ENCODE measurements around the gene FRMD6. TPM values are rescaled to one million over a fixed set of nuclear protein-coding genes. Genes with fewer than 3 reads are reported as not detected.

Gene FRMD6
- total RNA-seq, 1 donor from 2014 or later: 33.4 TPM

- H3K27ac ChIP-seq (ENCODE audit: low read depth, low read length): no peak overlapping the region
- H3K4me1 ChIP-seq (ENCODE audit: control insufficient read depth in 3 of 3, insufficient read depth in 3 of 3, low read length in 3 of 3): peaks cover under 1 to 15% (median 9%) of the 10 kb centered on the region in 3 donors
- no peak overlapping the region for H3K4me3 ChIP-seq (ENCODE audit: low read length in 3 of 3)
- no peaks in the 10 kb centered on the region for H3K27me3 ChIP-seq (ENCODE audit: control insufficient read depth in 3 of 3, insufficient read depth in 3 of 3, low read length in 3 of 3)
- no peak overlapping the region for H3K9ac ChIP-seq (ENCODE audit: low read depth in 1 of 3, low read length in 3 of 3)
- H3K36me3 ChIP-seq (ENCODE audit: control insufficient read depth in 3 of 3, insufficient read depth in 3 of 3, low read length in 3 of 3): no peaks in the 10 kb centered on the region
- H3K9me3 ChIP-seq (ENCODE audit: control insufficient read depth in 3 of 3, low read length in 3 of 3): no peaks in the 10 kb centered on the region
These were observed 29.7 kb downstream of the FRMD6 start for GRCh38 chr14:51681411-51681810.

- Histone ChIP-seq H3K9me3 (ENCODE audit: control insufficient read depth in 3 of 3, low read length in 3 of 3) (no peaks in the 10 kb centered on the region), H3K9ac (ENCODE audit: low read depth in 1 of 3, low read length in 3 of 3) (no peak overlapping the region), H3K27me3 (ENCODE audit: control insufficient read depth in 3 of 3, insufficient read depth in 3 of 3, low read length in 3 of 3) (no peaks in the 10 kb centered on the region), H3K36me3 (ENCODE audit: control insufficient read depth in 3 of 3, insufficient read depth in 3 of 3, low read length in 3 of 3) (no peaks in the 10 kb centered on the region), H3K4me1 (ENCODE audit: control insufficient read depth in 3 of 3, insufficient read depth in 3 of 3, low read length in 3 of 3) (peaks cover 0 to 15% (median 9%) of the 10 kb centered on the region in 3 donors), H3K27ac (ENCODE audit: low read depth, low read length) (no peak overlapping the region), H3K4me3 (ENCODE audit: low read length in 3 of 3) (no peak overlapping the region)
These were observed 30.7 kb downstream of the FRMD6 start for GRCh38 chr14:51682411-51682810.

- Histone ChIP-seq H3K9ac (ENCODE audit: low read depth in 1 of 3, low read length in 3 of 3) (no peak overlapping the region), H3K27ac (ENCODE audit: low read depth, low read length) (no peak overlapping the region), H3K36me3 (ENCODE audit: control insufficient read depth in 3 of 3, insufficient read depth in 3 of 3, low read length in 3 of 3) (no peaks in the 10 kb centered on the region), H3K27me3 (ENCODE audit: control insufficient read depth in 3 of 3, insufficient read depth in 3 of 3, low read length in 3 of 3) (no peaks in the 10 kb centered on the region), H3K4me3 (ENCODE audit: low read length in 3 of 3) (no peak overlapping the region), H3K4me1 (ENCODE audit: control insufficient read depth in 3 of 3, insufficient read depth in 3 of 3, low read length in 3 of 3) (peaks cover 0 to 4% (median 0%) of the 10 kb centered on the region in 3 donors), H3K9me3 (ENCODE audit: control insufficient read depth in 3 of 3, low read length in 3 of 3) (no peaks in the 10 kb centered on the region)
These were observed 33.0 kb downstream of the FRMD6 start for GRCh38 chr14:51684760-51685159.

- no peak overlapping the region for H3K9ac ChIP-seq (ENCODE audit: low read depth in 1 of 3, low read length in 3 of 3)
- H3K4me3 ChIP-seq (ENCODE audit: low read length in 3 of 3): no peak overlapping the region
- peaks cover 0 to 7% (median 0%) of the 10 kb centered on the region in 3 donors for H3K36me3 ChIP-seq (ENCODE audit: control insufficient read depth in 3 of 3, insufficient read depth in 3 of 3, low read length in 3 of 3)
- no peak overlapping the region for H3K27ac ChIP-seq (ENCODE audit: low read depth, low read length)
- no peaks in the 10 kb centered on the region for H3K4me1 ChIP-seq (ENCODE audit: control insufficient read depth in 3 of 3, insufficient read depth in 3 of 3, low read length in 3 of 3)
- no peaks in the 10 kb centered on the region for H3K9me3 ChIP-seq (ENCODE audit: control insufficient read depth in 3 of 3, low read length in 3 of 3)
- H3K27me3 ChIP-seq (ENCODE audit: control insufficient read depth in 3 of 3, insufficient read depth in 3 of 3, low read length in 3 of 3): no peaks in the 10 kb centered on the region
These were observed 39.5 kb downstream of the FRMD6 start for GRCh38 chr14:51691176-51691575.

GRCh38 chr14:51692646-51693045 is 40.9 kb downstream of the FRMD6 start:
- Histone ChIP-seq H3K9me3 (ENCODE audit: control insufficient read depth in 3 of 3, low read length in 3 of 3) (no peaks in the 10 kb centered on the region), H3K27me3 (ENCODE audit: control insufficient read depth in 3 of 3, insufficient read depth in 3 of 3, low read length in 3 of 3) (no peaks in the 10 kb centered on the region), H3K36me3 (ENCODE audit: control insufficient read depth in 3 of 3, insufficient read depth in 3 of 3, low read length in 3 of 3) (peaks cover 0 to 7% (median 0%) of the 10 kb centered on the region in 3 donors), H3K9ac (ENCODE audit: low read depth in 1 of 3, low read length in 3 of 3) (no peak overlapping the region), H3K27ac (ENCODE audit: low read depth, low read length) (no peak overlapping the region), H3K4me3 (ENCODE audit: low read length in 3 of 3) (no peak overlapping the region), H3K4me1 (ENCODE audit: control insufficient read depth in 3 of 3, insufficient read depth in 3 of 3, low read length in 3 of 3) (no peaks in the 10 kb centered on the region)

GRCh38 chr14:51697848-51698247 is 46.1 kb downstream of the FRMD6 start:
- no peaks in the 10 kb centered on the region for H3K4me1 ChIP-seq (ENCODE audit: control insufficient read depth in 3 of 3, insufficient read depth in 3 of 3, low read length in 3 of 3)
- H3K36me3 ChIP-seq (ENCODE audit: control insufficient read depth in 3 of 3, insufficient read depth in 3 of 3, low read length in 3 of 3): peaks cover 0 to 4% (median 0%) of the 10 kb centered on the region in 3 donors
- H3K9ac ChIP-seq (ENCODE audit: low read depth in 1 of 3, low read length in 3 of 3): no peak overlapping the region
- no peak overlapping the region for H3K27ac ChIP-seq (ENCODE audit: low read depth, low read length)
- no peak overlapping the region for H3K4me3 ChIP-seq (ENCODE audit: low read length in 3 of 3)
- no peaks in the 10 kb centered on the region for H3K27me3 ChIP-seq (ENCODE audit: control insufficient read depth in 3 of 3, insufficient read depth in 3 of 3, low read length in 3 of 3)
- H3K9me3 ChIP-seq (ENCODE audit: control insufficient read depth in 3 of 3, low read length in 3 of 3): no peaks in the 10 kb centered on the region

- H3K27ac ChIP-seq (ENCODE audit: low read depth, low read length): no peak overlapping the region
- H3K4me1 ChIP-seq (ENCODE audit: control insufficient read depth in 3 of 3, insufficient read depth in 3 of 3, low read length in 3 of 3): no peaks in the 10 kb centered on the region
- H3K36me3 ChIP-seq (ENCODE audit: control insufficient read depth in 3 of 3, insufficient read depth in 3 of 3, low read length in 3 of 3): peaks cover 4 to 24% (median 16%) of the 10 kb centered on the region in 3 donors
- H3K9ac ChIP-seq (ENCODE audit: low read depth in 1 of 3, low read length in 3 of 3): no peak overlapping the region
- H3K27me3 ChIP-seq (ENCODE audit: control insufficient read depth in 3 of 3, insufficient read depth in 3 of 3, low read length in 3 of 3): no peaks in the 10 kb centered on the region
- no peak overlapping the region for H3K4me3 ChIP-seq (ENCODE audit: low read length in 3 of 3)
- H3K9me3 ChIP-seq (ENCODE audit: control insufficient read depth in 3 of 3, low read length in 3 of 3): no peaks in the 10 kb centered on the region
These were observed 50.2 kb downstream of the FRMD6 start for GRCh38 chr14:51701951-51702350.

- no peak overlapping the region for H3K27ac ChIP-seq (ENCODE audit: low read depth, low read length)
- H3K4me1 ChIP-seq (ENCODE audit: control insufficient read depth in 3 of 3, insufficient read depth in 3 of 3, low read length in 3 of 3): no peaks in the 10 kb centered on the region
- H3K27me3 ChIP-seq (ENCODE audit: control insufficient read depth in 3 of 3, insufficient read depth in 3 of 3, low read length in 3 of 3): no peaks in the 10 kb centered on the region
- H3K9me3 ChIP-seq (ENCODE audit: control insufficient read depth in 3 of 3, low read length in 3 of 3): no peaks in the 10 kb centered on the region
- H3K4me3 ChIP-seq (ENCODE audit: low read length in 3 of 3): no peak overlapping the region
- no peak overlapping the region for H3K9ac ChIP-seq (ENCODE audit: low read depth in 1 of 3, low read length in 3 of 3)
- peaks cover 4 to 24% (median 21%) of the 10 kb centered on the region in 3 donors for H3K36me3 ChIP-seq (ENCODE audit: control insufficient read depth in 3 of 3, insufficient read depth in 3 of 3, low read length in 3 of 3)
These were observed 52.1 kb downstream of the FRMD6 start for GRCh38 chr14:51703787-51704186.

- no peak overlapping the region for H3K27ac ChIP-seq (ENCODE audit: low read depth, low read length)
- H3K9ac ChIP-seq (ENCODE audit: low read depth in 1 of 3, low read length in 3 of 3): no peak overlapping the region
- H3K36me3 ChIP-seq (ENCODE audit: control insufficient read depth in 3 of 3, insufficient read depth in 3 of 3, low read length in 3 of 3): peaks cover 4 to 27% (median 21%) of the 10 kb centered on the region in 3 donors
- H3K4me3 ChIP-seq (ENCODE audit: low read length in 3 of 3): no peak overlapping the region
- no peaks in the 10 kb centered on the region for H3K27me3 ChIP-seq (ENCODE audit: control insufficient read depth in 3 of 3, insufficient read depth in 3 of 3, low read length in 3 of 3)
- no peaks in the 10 kb centered on the region for H3K4me1 ChIP-seq (ENCODE audit: control insufficient read depth in 3 of 3, insufficient read depth in 3 of 3, low read length in 3 of 3)
- no peaks in the 10 kb centered on the region for H3K9me3 ChIP-seq (ENCODE audit: control insufficient read depth in 3 of 3, low read length in 3 of 3)
These were observed 52.8 kb downstream of the FRMD6 start for GRCh38 chr14:51704545-51704944.

GRCh38 chr14:51707327-51707726 is 55.6 kb downstream of the FRMD6 start:
- Histone ChIP-seq H3K27me3 (ENCODE audit: control insufficient read depth in 3 of 3, insufficient read depth in 3 of 3, low read length in 3 of 3) (no peaks in the 10 kb centered on the region), H3K27ac (ENCODE audit: low read depth, low read length) (no peak overlapping the region), H3K4me1 (ENCODE audit: control insufficient read depth in 3 of 3, insufficient read depth in 3 of 3, low read length in 3 of 3) (no peaks in the 10 kb centered on the region), H3K9me3 (ENCODE audit: control insufficient read depth in 3 of 3, low read length in 3 of 3) (no peaks in the 10 kb centered on the region), H3K4me3 (ENCODE audit: low read length in 3 of 3) (no peak overlapping the region), H3K9ac (ENCODE audit: low read depth in 1 of 3, low read length in 3 of 3) (no peak overlapping the region), H3K36me3 (ENCODE audit: control insufficient read depth in 3 of 3, insufficient read depth in 3 of 3, low read length in 3 of 3) (peaks cover 4 to 30% (median 28%) of the 10 kb centered on the region in 3 donors)

Data from skeletal muscle tissue (tissue), 4 donors.